NCI-H460 (cell line): ENCODE results near the gene AVPR2. TPM values are rescaled to one million over a fixed set of nuclear protein-coding genes. Genes with fewer than 3 reads are reported as not detected.

ENCODE experiments used
- DNase-seq: peaks from one replicate; pipeline ENCODE4 v3.0.0-alpha.2; 2016; ENCODE audit warnings: low read depth; ENCODE audit errors: extremely low read depth
- total RNA-seq: library from RNA; depleted of rRNA; stranded (reverse); fragments of >200 nt; shearing (Covaris generic); gene quantifications from 2 replicates; pipeline ENCODE4 v1.2.3, GENCODE V29; 2014

Gene AVPR2
- total RNA-seq, 1 experiment from 2014 or later = not detected

GRCh38 chrX:153929576-153929975, 25.1 kb downstream of the AVPR2 start:
- DNase-seq = no peak

DNA sequence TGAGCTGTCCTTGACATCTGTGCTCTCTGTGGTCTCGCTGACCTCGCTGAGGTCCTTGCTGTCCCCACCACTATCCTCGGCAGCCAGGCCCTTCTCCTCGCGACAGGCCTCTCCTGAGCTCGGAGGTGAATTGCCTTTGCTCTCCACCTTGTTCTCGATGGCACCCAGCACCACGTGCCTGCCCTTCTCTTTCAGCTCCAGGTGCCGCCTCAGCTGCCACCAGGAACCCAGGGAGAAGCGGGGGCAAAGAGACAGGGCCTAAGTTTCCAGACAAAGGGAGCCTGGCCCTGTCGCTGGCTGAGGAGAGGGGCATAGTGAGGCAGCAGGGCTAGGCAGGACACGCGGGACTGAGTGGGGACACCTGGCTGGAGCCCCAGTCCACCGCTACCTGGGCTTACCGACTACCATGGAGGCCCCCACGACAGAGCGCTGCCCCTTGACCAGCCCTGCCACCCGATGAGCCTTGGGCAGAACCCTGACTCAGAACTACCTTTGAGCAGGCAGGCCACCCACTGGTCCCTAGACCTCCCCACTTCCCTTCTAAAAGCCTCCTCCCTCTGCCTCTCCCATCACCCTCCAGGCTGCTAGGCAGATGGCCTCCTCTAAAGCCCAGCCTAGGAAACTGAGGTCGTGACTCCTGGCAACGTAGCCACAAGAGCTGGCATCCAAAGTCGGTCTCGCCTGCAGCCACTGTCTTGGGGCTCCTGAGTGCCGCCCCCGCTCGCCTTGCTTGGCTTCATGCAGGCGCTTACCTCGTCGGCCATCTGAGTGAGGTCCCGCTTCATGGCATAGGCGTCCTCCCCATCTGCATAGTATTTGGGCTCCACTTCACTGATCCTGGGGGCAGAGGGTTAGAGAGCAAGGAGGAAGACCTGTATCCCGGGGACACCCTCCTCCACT, 25.8 kb downstream of the AVPR2 start:
- DNase-seq = no peak

- no peak for DNase-seq
These were observed 26.7 kb downstream of the AVPR2 start for GRCh38 chrX:153931151-153931550.

DNA sequence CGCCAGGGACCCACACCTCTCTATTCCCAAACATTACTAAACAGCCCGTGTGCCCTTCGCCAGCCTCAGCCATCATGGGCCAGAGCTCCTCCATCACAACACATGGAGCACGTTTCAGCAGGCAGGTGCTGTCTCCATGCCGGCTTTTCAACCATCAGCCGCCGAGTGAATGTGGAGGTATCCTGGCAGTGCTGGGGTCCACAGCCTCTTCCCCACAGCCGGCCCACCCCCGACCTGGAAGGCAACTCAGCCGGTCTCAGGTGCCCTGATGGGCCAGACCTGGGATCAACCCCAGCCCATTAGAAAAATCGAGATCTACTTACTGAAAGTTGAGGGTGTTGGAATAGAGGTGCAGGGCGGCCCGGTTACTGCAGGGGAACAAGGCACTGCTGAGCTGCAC, 27.3 kb downstream of the AVPR2 start:
- no peak for DNase-seq

DNA sequence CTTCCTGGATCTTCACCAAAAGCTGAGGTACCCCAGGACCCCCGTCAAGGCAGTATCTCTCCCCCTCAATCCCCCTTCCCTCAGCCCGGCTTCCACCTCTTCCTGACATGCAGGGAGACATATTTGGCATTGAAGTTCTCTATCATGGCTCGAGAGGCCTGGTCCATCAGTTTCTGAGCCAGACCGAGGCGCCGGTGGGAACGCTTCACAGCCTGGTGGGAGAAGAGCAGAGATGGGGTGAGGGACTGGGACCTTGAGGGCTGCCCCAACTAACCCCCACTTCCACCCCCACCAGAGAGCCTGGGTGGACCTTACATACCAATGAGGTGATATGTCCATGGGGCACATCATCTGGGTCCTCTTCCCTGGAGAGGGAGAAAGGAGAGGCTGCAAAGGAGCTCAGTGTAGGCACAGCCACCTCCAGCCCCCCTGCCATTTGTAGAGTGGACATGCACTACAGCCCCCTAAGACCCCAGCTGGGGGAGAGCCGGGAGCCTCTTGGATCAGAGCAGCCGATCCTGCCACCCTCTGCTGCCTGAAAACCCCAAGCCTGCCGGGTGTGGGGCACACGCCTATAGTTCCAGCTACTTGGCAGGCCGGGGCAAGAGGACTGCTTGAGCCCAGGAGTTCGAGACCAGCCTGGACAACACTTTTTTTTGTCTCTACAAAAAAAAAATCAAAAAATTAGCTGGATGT, 27.9 kb downstream of the AVPR2 start:
- no peak for DNase-seq

DNA sequence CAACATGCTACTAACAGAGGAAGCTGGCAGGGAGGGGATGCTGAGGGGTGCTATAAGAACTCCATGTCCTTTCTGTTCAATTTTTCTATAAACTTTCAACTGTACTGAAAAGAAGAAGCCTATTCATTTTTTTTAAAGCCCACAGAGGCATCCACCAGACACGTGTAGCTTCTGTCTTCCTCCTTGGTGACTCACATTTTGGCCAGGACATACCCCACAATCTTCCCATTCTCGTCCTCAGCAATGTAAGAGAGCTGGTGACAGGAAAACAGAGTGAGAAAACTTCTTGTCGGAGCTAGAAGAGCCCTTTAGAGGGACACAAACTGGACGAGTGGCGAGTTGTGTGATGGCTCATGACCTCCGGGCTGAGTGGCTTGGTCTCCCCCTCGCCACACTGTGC, 29.3 kb downstream of the AVPR2 start:
- no peak for DNase-seq

DNA sequence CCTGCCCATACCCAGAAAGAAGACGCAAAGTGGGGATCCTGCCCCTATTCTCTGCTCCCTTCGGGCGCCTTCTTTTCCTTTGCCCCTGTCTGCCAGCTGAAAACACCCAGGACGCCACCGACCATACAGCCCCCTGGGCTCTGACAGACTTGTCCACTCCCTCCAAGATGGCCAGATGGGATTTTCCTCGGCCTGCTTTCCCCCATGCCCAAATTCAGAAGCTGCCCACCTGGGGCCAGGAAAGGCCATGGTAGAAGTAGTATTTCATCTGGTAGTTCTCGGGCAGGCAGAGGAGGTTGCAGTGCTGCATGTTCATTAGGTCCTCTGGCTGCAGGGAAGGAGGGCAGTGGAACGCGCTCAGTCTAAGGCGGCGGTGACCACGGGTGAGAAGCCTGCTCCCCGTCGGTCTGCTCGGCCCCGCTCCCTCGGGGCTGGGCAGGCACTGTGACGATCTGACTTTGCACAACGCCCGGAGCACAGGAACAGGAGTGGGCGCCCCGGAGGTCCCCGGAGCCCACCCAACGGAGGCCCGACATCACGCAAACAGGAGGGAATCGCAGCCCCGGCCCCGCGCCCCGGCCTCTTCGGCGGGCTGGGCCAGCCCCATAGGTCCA, 29.8 kb downstream of the AVPR2 start:
- no peak for DNase-seq

DNA sequence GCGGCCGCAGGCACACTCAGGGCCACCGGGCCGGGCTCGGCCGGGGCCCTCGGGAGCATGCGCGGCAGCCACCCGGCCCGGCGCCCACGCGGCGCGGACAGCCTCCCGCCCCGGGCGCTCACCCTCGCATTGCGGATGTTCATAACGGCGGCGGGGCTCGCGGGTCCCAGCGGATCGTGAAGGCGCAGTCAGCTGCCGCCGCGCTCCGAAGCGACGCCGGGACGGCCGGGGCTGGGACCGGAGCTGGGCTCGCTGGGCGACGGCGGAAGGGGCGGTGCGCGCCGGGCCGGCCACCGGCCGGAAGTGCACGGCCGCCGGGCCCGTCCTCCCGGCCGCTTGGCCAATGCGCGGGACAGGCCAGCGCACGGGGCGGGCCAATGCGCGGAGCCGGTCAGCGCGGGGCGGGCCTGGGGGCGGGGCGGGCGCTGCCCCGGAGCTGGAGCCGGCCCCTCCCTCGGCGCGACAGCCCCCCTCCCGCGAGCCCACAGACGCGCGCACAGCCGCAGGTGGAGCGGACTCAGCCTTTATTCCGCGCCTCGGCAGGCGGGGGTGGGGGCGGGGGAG, 30.4 kb downstream of the AVPR2 start, which contains the start of gene NAA10:
TSS of gene NAA10 (minus strand) at position 276 of the 564 bp plus-strand sequence. CDS start at position 143, 133 bp downstream.
- DNase-seq = peak; percentile 74

DNA sequence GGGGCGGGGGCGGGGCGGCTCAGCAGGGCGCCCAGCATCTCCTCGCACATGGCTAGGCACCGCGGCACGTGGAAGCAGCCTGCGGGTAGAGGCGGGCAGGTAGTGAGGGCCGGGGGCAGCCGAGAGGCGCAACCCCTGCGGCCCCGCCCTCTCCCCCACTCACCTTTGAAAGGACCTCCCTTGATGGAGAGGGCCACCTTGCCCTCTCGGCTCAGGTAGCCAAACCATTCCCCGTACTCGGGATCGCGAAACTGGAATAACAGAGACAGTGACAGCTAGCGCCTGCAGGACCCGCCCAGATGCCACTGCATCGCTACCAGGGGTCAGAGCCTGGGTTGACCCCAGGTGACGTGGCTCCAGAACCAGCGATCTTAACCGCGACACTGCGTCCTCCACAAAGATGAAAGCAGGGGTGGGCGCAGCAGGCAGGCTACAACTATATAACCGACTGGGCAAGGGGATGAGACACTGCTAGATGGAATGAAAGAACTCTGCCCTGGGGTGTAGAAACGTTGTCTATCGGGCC, 30.9 kb downstream of the AVPR2 start:
- DNase-seq = no peak

GRCh38 chrX:153937056-153937455, 32.6 kb downstream of the AVPR2 start:
- no peak for DNase-seq

GRCh38 chrX:153938226-153938786, 33.8 kb downstream of the AVPR2 start:
- DNase-seq = no peak

DNA sequence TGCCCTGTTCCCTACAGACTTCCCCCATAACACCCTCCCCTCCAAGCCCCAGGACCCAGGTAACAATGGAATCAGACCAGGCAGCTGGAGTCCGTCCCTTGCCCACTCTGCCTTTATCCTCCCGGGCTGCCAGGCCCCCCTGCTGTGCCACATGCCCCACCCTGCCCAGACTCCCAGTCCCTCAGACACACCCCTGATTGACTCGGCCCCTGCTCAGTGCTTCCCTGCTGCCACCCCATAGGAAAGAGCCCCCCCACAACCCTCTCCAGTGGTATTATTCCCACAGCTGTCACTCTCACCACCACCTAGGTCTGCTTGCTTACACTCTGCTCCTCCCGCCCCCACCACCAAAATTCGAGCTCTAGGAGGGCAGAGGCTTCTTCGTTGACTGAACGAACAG, 35.1 kb downstream of the AVPR2 start:
- DNase-seq = no peak

GRCh38 chrX:153941336-153942252, 37.1 kb downstream of the AVPR2 start:
- DNase-seq = no peak

GRCh38 chrX:153944140-153944799, 39.8 kb downstream of the AVPR2 start, which contains the start of gene RENBP:
Gene RENBP, minus strand, starts transcription at chrX:153944643. Its CDS starts 33 bp downstream, at chrX:153944610.
- DNase-seq = no peak

GRCh38 chrX:153944800-153945150, 40.3 kb downstream of the AVPR2 start:
- DNase-seq = no peak

GRCh38 chrX:153945956-153946943, 41.8 kb downstream of the AVPR2 start:
- DNase-seq = no peak

GRCh38 chrX:153947009-153947769, 42.7 kb downstream of the AVPR2 start:
- peak; percentile 83 for DNase-seq
